K562 (cell line): ENCODE data around the gene CTDSP1. TPM values are rescaled to one million over a fixed set of nuclear protein-coding genes. Genes with fewer than 3 reads are reported as not detected.

Experiments
- ATAC-seq: fragments of 200-7000 bp; cut with Tn5 transposase; 3 replicates; pipeline ENCODE4 v1.9.1; 2020; ENCODE audit warnings: moderate library complexity
- BruUV-seq: library from RNA; stranded (reverse); fragments of 400-500 nt; replicated peaks from 2 replicates; lab custom pipeline; 2021; lab: Mats Ljungman, UMichigan
- CTCF ChIA-PET: fragments of 300-600 bp; formaldehyde crosslinking; extraction: SDS; loops from one replicate; lab custom pipeline; 2021; ENCODE audit warnings: low intra/inter-chr PET ratio; lab: Yijun Ruan, JAX
- POLR2A ChIA-PET: fragments of 300-600, 350-650 bp; sonication (Branson Sonifier 250); formaldehyde crosslinking; extraction: SDS; loops from one replicate; lab custom pipeline; 2021; ENCODE audit warnings: antibody characterized with exemption, inconsistent platforms; lab: Yijun Ruan, JAX
- DNase-seq, 4 experiments: peaks; one replicate each; pipeline versions ENCODE4 v3.0.0 to v3.0.0-alpha.2; 2011 to 2018; ENCODE audit warnings: low spot score in 3 of 4, mixed read lengths in 3 of 4; ENCODE audit errors: extremely low read depth in 1 of 4
- FAIRE-seq: peaks from 2 replicates; lab custom pipeline; 2011; peaks lifted over from hg19 to GRCh38; lab: Jason Lieb, UNC
- H2AFZ ChIP-seq: 2 replicates; pipeline ENCODE4 v1.6.0; 2011; ENCODE audit warnings: low read depth, low read length, control low read depth, inconsistent platforms
- H3K27ac ChIP-seq: fragments of 200-600 bp; 3 replicates; pipeline ENCODE4 v1.8.0; 2011; ENCODE audit warnings: low read depth, mild to moderate bottlenecking, control low read depth, inconsistent platforms, low read length, moderate library complexity, mixed read lengths; ENCODE audit errors: extremely low read depth
- H3K27me3 ChIP-seq, 2 experiments: fragments of 300-600 bp in 1 of 2; 2 replicates in 1 of 2; 3 replicates in 1 of 2; pipeline versions ENCODE4 v1.6.0 to v1.8.0; 2011; ENCODE audit warnings: inconsistent platforms in 2 of 2, low read length in 2 of 2, mild to moderate bottlenecking in 1 of 2, mixed read lengths in 1 of 2, moderate library complexity in 1 of 2; ENCODE audit not compliant: control insufficient read depth in 2 of 2, insufficient read depth in 2 of 2
- H3K36me3 ChIP-seq: fragments of 300-600 bp; 3 replicates; pipeline ENCODE4 v1.8.0; 2011; ENCODE audit warnings: mild to moderate bottlenecking, low read length, inconsistent platforms; ENCODE audit not compliant: control insufficient read depth, insufficient read depth
- H3K4me1 ChIP-seq, 2 experiments: fragments of 200-600 bp in 1 of 2; replicated peaks in 1 of 2; 2 replicates in 1 of 2; 3 replicates in 1 of 2; pipeline versions ENCODE4 v1.5.1 to v1.8.0; 2011; ENCODE audit warnings: inconsistent platforms in 2 of 2, low read length in 2 of 2, mild to moderate bottlenecking in 1 of 2, mixed read lengths in 1 of 2, moderate library complexity in 1 of 2; ENCODE audit not compliant: control insufficient read depth in 2 of 2, insufficient read depth in 2 of 2
- H3K4me2 ChIP-seq: 2 replicates; pipeline ENCODE4 v1.6.1; 2011; ENCODE audit warnings: low read length, control low read depth, inconsistent platforms, mixed read lengths; ENCODE audit not compliant: insufficient read depth
- H3K4me3 ChIP-seq: fragments of 200-600 bp; sonication (generic), shearing (Covaris generic); 2 replicates; pipeline ENCODE4 v1.5.1; 2016; ENCODE audit warnings: control low read depth, inconsistent platforms
- H3K79me2 ChIP-seq: fragments of 200-600 bp; 3 replicates; pipeline ENCODE4 v1.8.0; 2011; ENCODE audit warnings: low read length, inconsistent platforms; ENCODE audit not compliant: control insufficient read depth, insufficient read depth
- H3K9ac ChIP-seq, 2 experiments: 2 replicates each; pipeline versions ENCODE4 v1.6.0 to v1.6.1; 2011; ENCODE audit warnings: low read depth in 2 of 2, low read length in 2 of 2, control low read depth in 1 of 2, inconsistent platforms in 1 of 2, mild to moderate bottlenecking in 1 of 2, mixed read lengths in 1 of 2; ENCODE audit not compliant: insufficient read depth in 1 of 2
- H3K9me1 ChIP-seq: one replicate; pipeline ENCODE4 v1.6.0; 2011; ENCODE audit warnings: inconsistent platforms, mild to moderate bottlenecking, low read length, moderate library complexity; ENCODE audit not compliant: control insufficient read depth, insufficient read depth
- H3K9me3 ChIP-seq: replicated peaks from 2 replicates; pipeline ENCODE4 v1.5.1; 2011; ENCODE audit warnings: low read depth, low read length, inconsistent platforms; ENCODE audit not compliant: control insufficient read depth, insufficient read depth
- H4K20me1 ChIP-seq: replicated peaks from 2 replicates; pipeline ENCODE4 v1.6.1; 2011; ENCODE audit warnings: low read length, inconsistent platforms, mixed read lengths; ENCODE audit not compliant: control insufficient read depth, insufficient read depth
- BHLHE40 ChIP-seq: IDR thresholded peaks from 2 replicates; pipeline ENCODE4 v1.6.1; 2011; ENCODE audit warnings: low read length, improper control_type of control experiment
- KDM5B ChIP-seq: fragments of 200-600 bp; sonication (generic); IDR thresholded peaks from 2 replicates; pipeline ENCODE4 v1.6.1; 2012; ENCODE audit warnings: low read depth, mild to moderate bottlenecking, moderate library complexity, low read length, control low read depth, inconsistent platforms; ENCODE audit not compliant: insufficient replicate concordance
- KLF6 ChIP-seq: fragments of 250-450 bp; sonication (Bioruptor Pico); IDR thresholded peaks from 2 replicates; pipeline ENCODE4 v1.4.0; 2020; ENCODE audit warnings: mild to moderate bottlenecking, moderate library complexity, borderline replicate concordance
- WHSC1 ChIP-seq: IDR thresholded peaks from one replicate; pipeline ENCODE4 v1.6.1; 2012; ENCODE audit warnings: low read length, control low read depth, inconsistent platforms
- ZNF57 ChIP-seq: fragments of 450-650 bp; formaldehyde crosslinking; IDR thresholded peaks from 2 replicates; pipeline ENCODE4 v1.4.0; 2020; ENCODE audit warnings: mild to moderate bottlenecking, moderate library complexity
- WGBS: fragments of 100-300 bp; shearing (Covaris generic); methylation state at CpG from one replicate; pipeline ENCODE4 v1.1.6; 2016; ENCODE audit warnings: low coverage, mixed read lengths; ENCODE audit not compliant: insufficient coverage; ENCODE audit errors: missing lambda C conversion rate; 5-methylcytosine and 5-hydroxymethylcytosine counted together
- in situ Hi-C: fragments of 300-500 bp; cut with MboI; formaldehyde crosslinking; loops from 4 replicates; pipeline ENCODE4 v1.15.0; 2018; ENCODE audit warnings: inconsistent platforms, mixed read lengths
- intact Hi-C: fragments of 100-400 bp; cut with micrococcal nuclease; formaldehyde crosslinking; loops from 2 replicates; pipeline ENCODE4 v1.14.2; 2022
- polyA plus RNA-seq, 8 experiments: library from polyadenylated mRNA; depleted of rRNA in 4 of 8; stranded (reverse) in 5 of 8; unstranded in 3 of 8; fragments of >200 nt; fragmentation: Nextera tagmentation in 2 of 8; fragmentation: Illumina TruSeq in 1 of 8; extraction: Ambion mirVana in 2 of 8; extraction: Trizol in 1 of 8; gene quantifications; 2 replicates each; pipeline versions ENCODE4 v1.2.1 to v1.2.3, GENCODE V29; 2011 to 2014; ENCODE audit warnings: inconsistent platforms in 1 of 8, missing spikeins in 1 of 8
- total RNA-seq, 7 experiments: library from RNA; depleted of rRNA in 6 of 7; stranded (reverse); fragments of >200 nt in 6 of 7; fragmentation: Illumina TruSeq in 2 of 7; extraction: Trizol in 2 of 7; gene quantifications; 2 replicates each; pipeline versions ENCODE4 v1.2.1 to v1.2.3, GENCODE V29; 2011 to 2021; ENCODE audit warnings: low replicate concordance in 1 of 7
- TF ChIP-seq, protein P1 (sequence below), 2 experiments: fragments of 450-650 bp in 1 of 2; sonication (generic) in 1 of 2; formaldehyde crosslinking in 1 of 2; IDR thresholded peaks; 2 replicates each; pipeline versions ENCODE4 v1.7.1 to v1.9.0; 2016 to 2022; ENCODE audit warnings: inconsistent platforms in 1 of 2, mild to moderate bottlenecking in 1 of 2, missing genetic modification reagents in 1 of 2
- TF ChIP-seq, protein P2 (sequence below): fragments of 250-450 bp; sonication (Bioruptor Pico); IDR thresholded peaks from 2 replicates; pipeline ENCODE4 v1.5.0; 2022; ENCODE audit warnings: mild to moderate bottlenecking

CTDSP1 gene
- total and polyA plus RNA-seq, 9 of the 15 experiments (the other 6 are each of a cell fraction or from before 2014, with no cell fraction given): 2.4 to 74.8 (median 45.8) TPM

DNA sequence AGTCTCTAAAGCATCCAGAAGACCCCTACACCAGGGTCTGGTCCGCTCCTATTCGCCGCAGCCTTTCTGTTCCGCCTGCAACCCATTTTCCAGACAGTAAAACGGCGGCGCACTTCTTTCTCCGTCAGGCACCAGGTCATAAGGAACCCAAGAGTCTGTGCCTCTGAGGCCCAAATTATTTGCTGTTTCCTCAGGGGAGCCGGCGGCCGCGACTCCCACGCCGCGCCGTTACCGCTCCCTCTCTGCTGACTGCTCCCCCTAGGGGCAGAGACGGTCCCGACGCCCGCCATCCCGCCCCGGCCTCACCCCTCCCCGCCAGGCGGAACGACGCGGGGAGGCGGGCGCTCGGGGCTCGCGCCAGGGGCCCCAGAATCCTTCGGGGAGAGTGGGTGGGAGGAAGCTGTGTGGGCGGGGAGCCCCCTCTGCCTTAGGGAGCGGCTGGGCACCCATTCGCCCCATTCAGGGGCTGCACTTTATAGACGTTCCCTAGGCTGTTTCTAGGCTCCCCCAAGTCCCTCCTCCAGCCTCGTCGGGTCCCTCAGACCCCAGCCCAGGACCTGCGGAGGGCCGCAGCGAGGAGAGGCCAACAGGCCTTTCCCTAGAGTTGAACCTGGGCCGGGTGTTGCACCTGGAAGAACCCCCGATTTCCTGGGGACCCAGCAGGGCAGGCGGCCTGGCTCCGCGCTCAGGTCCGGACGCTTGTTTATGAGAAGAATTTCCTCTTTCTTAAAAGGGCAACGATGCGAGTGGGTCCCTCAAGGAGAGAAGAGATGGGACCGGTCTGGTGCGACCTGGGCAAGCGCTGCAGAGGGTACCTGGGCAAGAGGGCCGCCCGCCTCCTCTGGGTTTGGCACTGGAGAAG lies 3.6 kb upstream of the CTDSP1 start:
- no TSS peak for BruUV-seq
- Histone ChIP-seq H3K9me1 (no peaks in the 10 kb centered on the region), H3K4me1 (peaks cover 20 to 71% of the 10 kb centered on the region in 2 experiments), H3K4me3 (peak overlapping the region; percentile 57), H3K27ac (peak overlapping the region; percentile 99), H4K20me1 (no peaks in the 10 kb centered on the region), H3K36me3 (peaks cover 1% of the 10 kb centered on the region; the same call in 1 of the 3 replicates), H3K9me3 (no peaks in the 10 kb centered on the region), H3K9ac (peak overlapping the region; percentile 98 to 100), H3K27me3 (no peaks in the 10 kb centered on the region), H3K79me2 (peaks cover 64% of the 10 kb centered on the region), H2AFZ (peak overlapping the region; percentile 92), H3K4me2 (peak overlapping the region; percentile 91)
- POLR2A ChIA-PET: interaction anchor here (0.5 to 1.4 kb wide), 10 partner anchors 8 to 130 kb away, joined by 3 to 8 read pairs (median 3); partner anchors contain the start of genes AAMP and PNKD
- CTCF ChIA-PET: interaction anchor here (1.9 to 2.0 kb wide), 2 partner anchors 95 to 123 kb away, joined by 8 to 10 read pairs; no protein-coding TSS in a partner anchor
- peak; percentile 71 for ATAC-seq
- peak; percentile 78 to 95 (median 84) for DNase-seq
- WGBS: 1% methylated on average over 22 of the region's 57 CpGs
- intact Hi-C loops (loop anchor here (1.0 to 5.0 kb wide), 6 partner anchors 27 to 209 kb away; partner anchors contain the start of genes CNOT9 and USP37), in situ Hi-C loops (loop anchor here (5.0 kb wide), 1 partner anchor 109 kb away; no protein-coding TSS in a partner anchor)
- FAIRE-seq: peak; percentile 89
- TF ChIP-seq ZNF57 (CRISPR knock-in tag): no peak
- TF ChIP-seq, protein P1, sequence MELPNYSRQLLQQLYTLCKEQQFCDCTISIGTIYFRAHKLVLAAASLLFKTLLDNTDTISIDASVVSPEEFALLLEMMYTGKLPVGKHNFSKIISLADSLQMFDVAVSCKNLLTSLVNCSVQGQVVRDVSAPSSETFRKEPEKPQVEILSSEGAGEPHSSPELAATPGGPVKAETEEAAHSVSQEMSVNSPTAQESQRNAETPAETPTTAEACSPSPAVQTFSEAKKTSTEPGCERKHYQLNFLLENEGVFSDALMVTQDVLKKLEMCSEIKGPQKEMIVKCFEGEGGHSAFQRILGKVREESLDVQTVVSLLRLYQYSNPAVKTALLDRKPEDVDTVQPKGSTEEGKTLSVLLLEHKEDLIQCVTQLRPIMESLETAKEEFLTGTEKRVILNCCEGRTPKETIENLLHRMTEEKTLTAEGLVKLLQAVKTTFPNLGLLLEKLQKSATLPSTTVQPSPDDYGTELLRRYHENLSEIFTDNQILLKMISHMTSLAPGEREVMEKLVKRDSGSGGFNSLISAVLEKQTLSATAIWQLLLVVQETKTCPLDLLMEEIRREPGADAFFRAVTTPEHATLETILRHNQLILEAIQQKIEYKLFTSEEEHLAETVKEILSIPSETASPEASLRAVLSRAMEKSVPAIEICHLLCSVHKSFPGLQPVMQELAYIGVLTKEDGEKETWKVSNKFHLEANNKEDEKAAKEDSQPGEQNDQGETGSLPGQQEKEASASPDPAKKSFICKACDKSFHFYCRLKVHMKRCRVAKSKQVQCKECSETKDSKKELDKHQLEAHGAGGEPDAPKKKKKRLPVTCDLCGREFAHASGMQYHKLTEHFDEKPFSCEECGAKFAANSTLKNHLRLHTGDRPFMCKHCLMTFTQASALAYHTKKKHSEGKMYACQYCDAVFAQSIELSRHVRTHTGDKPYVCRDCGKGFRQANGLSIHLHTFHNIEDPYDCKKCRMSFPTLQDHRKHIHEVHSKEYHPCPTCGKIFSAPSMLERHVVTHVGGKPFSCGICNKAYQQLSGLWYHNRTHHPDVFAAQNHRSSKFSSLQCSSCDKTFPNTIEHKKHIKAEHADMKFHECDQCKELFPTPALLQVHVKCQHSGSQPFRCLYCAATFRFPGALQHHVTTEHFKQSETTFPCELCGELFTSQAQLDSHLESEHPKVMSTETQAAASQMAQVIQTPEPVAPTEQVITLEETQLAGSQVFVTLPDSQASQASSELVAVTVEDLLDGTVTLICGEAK (IDR thresholded peaks at IDR 0.05): no peak
- TF ChIP-seq, protein P1 (CRISPR knock-in tag; IDR thresholded peaks at IDR 0.05): no peak
- TF ChIP-seq, protein P2, sequence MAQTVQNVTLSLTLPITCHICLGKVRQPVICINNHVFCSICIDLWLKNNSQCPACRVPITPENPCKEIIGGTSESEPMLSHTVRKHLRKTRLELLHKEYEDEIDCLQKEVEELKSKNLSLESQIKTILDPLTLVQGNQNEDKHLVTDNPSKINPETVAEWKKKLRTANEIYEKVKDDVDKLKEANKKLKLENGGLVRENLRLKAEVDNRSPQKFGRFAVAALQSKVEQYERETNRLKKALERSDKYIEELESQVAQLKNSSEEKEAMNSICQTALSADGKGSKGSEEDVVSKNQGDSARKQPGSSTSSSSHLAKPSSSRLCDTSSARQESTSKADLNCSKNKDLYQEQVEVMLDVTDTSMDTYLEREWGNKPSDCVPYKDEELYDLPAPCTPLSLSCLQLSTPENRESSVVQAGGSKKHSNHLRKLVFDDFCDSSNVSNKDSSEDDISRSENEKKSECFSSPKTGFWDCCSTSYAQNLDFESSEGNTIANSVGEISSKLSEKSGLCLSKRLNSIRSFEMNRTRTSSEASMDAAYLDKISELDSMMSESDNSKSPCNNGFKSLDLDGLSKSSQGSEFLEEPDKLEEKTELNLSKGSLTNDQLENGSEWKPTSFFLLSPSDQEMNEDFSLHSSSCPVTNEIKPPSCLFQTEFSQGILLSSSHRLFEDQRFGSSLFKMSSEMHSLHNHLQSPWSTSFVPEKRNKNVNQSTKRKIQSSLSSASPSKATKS: no peak
- no peak for TF ChIP-seq WHSC1
- TF ChIP-seq BHLHE40: peak; percentile 40; the same call in 1 of the 2 replicates
- TF ChIP-seq KLF6 (CRISPR knock-in tag): 0 out of 2 replicates have a peak, but pooled peaks have one; percentile 29
- TF ChIP-seq KDM5B: no peak
